HG03159 (cell line): ENCODE data around the gene BTD.

Experiments used
- ATAC-seq: cut with Tn5 transposase; IDR thresholded peaks from one replicate; pipeline ENCODE4 v1.9.1; 2021; ENCODE audit warnings: mild to moderate bottlenecking, moderate library complexity; ENCODE audit not compliant: unreplicated experiment

The BTD gene

DNA sequence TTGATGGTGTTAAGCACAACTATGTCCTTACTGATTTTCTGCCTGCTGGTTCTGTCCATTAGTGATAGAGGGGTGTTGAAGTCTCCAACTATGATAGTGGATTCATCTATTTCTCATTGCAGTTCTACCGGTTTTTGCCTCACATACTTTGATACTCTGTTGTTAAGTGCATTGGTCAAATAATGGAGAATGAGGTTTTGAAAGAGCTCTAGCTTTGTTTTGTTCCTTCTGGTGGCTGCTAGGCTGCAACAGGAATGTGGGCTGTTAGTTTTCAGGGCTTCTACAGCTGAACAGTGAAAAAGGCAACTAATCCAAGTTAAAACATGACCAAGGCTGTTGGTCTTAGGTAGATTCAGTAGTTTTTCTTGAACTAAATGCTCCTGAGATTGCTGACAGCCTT is 62.6 kb downstream of the BTD start:
- no peak for ATAC-seq

DNA sequence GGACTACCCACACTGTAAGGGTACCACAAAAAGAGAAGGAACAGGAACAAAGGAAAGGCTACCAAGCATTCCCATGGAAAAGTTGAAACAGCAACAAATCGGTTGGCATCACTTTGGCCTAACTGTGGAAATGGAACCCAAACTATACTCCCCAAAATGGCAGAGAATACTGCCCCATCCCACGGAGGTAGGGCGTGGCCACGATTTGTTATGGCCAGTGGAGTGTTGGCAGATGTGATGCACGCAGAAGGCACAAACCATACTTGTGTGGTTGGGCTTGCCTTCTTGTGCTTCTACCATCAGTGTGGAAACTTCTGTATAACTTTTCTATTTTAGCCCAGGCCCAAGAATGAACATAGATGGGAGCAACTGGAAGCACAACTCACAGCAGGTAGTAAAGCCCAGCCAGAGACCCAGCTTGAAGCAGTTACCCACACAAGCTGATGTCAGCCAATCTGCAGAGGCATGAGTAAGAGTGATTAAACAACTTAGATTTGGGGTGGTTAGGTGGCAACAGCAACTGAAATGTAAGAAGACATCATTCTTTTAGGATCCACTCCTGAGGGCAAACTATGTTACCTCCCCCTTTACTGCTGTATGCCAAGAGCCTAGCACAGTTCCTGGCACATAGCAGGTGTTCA is 64.1 kb downstream of the BTD start:
- ATAC-seq, result no peak

DNA sequence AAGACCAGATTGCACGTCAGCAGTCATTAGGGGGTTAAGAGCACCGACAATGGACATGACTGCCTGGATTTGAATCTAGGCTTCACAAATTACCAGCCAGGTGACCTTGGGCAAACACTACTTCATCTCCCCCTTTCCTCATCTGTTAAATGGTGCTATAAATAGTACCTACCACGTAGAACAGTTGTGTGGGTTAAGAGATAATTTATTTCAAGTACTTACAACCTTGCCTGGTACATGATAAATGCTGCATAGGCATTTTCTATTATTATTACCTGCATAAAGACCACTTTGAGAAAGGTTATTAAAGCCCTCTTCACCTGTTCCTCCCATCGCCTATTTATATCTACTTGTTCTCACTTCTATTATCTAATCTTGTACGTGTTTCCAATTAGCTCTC is 64.7 kb downstream of the BTD start:
- ATAC-seq, result no peak

DNA sequence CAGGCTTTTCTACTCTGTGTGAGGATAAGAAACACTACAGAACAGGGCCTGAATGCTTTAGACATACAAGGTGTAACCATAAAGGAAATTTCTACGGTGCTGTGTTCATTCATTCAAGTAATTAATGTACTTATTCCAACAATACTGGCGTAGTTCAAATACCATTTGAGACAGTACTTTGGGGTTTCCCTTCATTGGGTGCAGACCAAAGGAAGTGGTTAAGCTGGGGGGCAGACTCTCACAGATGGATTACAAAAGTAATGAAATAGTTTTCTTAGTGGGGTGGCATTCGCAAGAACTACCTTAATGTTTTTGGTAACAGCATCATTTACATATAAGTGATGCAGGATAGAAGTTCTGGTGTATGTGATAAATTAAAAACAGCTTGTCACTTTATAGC is 65.9 kb downstream of the BTD start:
- no peak for ATAC-seq

DNA sequence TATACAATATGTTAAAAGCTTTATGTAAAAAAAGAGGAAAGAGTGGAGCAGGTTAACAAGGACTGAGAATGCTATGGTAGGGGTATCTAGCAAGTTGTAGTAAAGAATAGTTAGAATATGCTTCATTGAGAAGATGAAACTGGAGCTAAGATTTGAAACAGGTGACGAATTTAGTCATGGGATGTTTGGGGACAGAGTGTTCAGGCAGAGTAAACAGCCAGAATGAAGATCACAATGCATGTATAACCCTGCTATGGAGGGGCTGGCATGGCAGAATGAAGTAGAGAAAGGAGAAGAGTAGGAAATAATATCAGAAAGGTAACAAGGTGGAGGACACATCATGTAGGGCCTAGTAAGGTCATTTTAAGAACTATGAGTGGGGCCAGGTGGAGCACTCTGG is 72.0 kb downstream of the BTD start:
- no peak for ATAC-seq

DNA sequence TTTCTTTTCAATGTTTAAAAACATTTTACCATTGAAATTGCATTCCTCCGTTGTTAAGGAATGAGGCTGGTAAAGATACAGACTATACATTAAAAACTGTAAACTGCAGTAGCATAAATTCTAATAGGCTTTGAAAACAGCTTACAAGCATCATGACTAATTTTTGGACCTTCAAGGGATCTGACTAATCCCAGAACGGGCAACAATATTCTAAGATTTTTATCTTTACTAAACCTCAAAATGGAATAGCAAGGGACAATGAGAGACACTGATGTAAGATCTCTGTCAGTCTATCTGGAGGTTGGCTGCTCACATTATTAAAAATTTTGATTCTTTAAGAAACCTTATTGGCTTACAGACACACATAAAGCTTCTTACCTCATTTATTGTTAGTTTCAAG is 74.7 kb downstream of the BTD start:
- ATAC-seq, result no peak

DNA sequence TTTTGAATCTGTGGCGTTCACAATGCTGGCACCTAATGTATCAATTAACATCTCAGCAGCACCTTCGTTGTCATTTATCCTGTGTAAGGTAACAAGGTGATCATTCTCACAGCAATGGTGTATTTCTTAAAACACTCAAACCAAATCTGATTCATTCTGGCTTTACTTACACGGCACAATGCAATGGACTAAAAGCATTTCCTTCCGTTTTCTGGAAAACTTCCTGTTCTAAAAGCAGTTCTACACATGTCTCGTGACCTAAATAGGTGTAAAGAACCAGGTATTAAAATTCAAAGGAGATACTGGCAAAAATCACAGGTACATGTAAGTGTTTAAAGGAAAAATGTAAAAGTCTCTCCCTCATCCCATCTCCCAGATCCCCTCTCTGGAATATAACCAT is 77.8 kb downstream of the BTD start:
- ATAC-seq, result no peak

DNA sequence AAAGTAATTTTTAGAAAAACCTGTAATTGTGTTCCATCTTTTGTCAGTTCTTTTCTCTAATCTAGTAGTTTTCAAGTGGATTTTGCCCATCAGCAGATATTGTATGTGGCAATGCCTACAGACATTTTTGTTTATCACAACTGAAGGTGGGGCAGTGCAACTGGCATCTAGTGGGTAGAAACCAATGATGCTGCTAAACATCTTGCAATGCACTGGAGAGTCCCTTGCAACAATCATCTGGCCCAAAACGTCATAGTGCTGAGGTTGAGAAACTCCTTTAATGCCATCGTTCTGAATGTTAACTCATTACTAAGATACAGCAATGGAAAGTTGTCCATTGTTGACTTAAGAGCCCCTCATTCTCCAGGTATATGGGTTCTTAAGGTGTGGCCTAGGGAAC is 80.1 kb downstream of the BTD start:
- ATAC-seq, result no peak

DNA sequence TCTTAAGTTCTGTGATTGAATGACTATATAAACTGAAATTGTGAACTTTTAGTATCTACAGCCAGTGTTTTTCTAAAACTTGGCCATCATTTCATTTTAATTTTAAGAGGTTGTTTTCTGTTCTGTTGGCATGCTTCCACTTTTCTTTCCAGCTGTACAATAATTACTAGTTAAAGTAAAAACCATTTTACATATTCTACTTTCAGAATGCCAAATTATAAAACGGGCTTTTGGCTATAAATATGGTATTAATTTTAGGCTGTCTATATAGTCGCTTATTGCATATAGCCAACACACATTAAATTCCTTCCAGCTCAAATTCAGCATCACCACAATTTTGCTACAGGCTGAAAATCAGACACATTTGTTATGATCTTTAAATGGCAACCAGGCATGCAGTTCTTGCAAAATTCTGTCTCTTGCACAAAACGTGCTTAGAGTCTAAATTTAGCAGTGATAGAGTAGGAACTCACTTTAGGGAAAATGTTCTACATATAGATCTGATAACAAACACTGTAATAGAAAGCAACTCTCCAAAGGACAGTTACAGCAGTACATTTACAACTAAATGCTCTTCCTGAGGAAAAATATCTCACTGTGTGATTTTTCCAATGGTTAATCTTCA is 81.1 kb downstream of the BTD start:
- no peak for ATAC-seq

DNA sequence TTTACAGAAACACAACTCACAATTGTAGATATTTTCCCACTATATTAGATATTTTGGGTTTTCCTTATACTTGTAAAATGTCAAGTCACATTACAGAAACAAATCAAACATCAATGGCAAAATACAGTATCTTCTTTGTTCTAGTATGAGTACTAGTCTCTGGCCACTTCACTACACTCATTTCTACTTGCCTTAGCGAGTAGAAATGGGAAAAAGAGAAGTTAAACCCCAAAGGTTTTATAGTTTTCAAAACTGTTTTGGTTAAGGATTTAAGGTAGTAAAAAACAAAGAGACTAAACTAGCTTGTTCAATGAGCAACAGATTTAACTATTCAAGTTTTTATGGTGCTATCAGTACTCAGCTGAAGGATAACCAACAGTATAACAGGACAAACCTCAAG is 81.7 kb downstream of the BTD start:
- ATAC-seq, result no peak

DNA sequence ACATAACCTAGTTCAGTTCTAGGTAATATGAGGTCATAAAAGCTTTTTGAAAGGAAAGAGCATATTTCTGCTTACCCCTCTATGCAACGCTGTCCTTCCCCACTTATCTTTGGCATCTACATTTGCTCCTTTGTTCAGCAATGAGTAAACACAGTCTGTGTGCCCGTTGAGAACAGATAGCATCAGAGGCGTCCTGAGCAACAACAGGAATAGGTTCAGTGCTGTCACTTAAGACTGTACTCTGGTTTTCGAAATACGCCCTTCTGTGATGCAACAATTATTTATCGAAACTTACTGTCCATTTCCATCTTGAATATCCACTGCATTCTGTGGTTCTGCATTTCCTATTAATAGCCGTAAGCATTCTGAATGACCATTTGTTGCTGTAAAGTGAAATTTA is 84.4 kb downstream of the BTD start:
- no peak for ATAC-seq

DNA sequence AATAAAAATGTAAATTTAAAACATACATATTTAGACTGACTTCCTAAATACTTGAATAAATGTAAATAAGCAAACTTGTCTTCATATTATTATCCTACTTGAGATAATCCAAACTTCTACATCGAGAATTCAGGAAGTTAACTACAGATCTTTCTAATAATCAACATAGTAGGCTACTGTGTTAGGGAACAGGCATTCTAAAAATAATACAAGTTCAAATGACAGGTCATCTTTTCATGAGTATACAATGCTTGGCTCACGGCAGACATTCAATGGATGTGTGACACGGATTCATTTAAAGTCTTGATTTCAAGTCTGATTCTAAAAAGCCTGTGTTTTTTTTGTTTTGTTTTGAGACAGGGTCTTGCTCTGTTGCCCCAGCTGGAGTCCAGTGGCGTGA is 88.7 kb downstream of the BTD start:
- ATAC-seq, result no peak

DNA sequence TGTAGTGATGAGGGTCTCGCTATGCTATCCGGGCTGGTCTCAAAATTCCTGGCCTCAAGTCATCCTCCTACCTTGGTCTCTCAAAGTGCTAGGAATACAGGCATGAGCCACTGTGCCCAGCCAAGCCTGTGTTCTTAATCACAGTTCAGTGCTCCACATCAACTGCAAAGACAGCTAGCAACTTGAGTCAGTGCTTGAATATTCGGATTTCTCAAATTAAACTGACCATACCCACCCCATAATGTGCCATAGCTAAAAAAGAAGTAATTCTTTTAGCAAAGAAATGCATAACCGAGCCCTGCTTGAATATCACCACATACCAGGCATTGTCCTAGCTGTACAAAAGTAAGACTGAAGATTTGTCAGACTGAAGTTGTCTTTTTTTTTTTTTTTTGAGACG is 89.2 kb downstream of the BTD start:
- ATAC-seq, result no peak

DNA sequence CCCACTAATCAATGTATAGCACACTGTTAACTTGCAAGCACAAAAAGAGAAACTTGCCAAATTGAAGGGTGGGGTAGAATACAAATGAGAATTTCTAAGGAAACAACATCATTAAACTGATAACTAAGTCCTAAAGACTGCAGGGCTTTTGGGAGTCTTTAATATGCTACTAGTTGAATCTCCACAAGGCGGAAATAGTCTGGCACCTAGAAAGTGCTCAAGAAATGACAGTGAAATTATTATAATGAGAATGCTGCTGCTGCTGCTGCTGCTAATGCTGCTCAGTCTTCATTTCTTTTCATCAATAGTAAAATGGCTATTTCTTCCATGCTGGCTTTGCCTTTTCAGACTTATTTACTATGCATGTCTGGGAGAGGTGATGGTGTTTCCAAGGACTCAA is 91.8 kb downstream of the BTD start:
- no peak for ATAC-seq

DNA sequence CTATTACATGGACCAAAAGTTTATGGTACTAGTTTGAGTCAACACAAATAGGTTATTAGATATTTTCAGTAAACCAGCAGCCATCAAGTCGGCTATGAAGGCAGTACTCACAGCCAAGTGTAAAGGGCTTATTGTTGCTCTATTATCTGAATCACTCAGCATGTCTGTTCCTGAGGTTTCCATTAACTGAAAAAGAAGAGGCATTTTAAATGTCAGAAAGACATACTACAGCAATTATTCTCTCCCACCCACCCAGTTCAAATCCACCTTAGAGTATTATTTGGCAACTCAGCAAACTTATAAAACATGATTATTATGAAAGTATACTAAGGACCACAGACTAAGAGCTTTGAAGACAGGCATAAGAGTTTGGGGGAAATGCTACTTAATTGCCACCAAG is 93.1 kb downstream of the BTD start:
- no peak for ATAC-seq
